GM21447 (cell line): ENCODE measurements around the gene SGSH.
"Not testable (repeated sequence)": the region's sequence is repeated elsewhere in the genome, so short reads cannot be mapped to it uniquely, and the experiment has no call there.

Experiments used
- ATAC-seq: cut with Tn5 transposase; IDR thresholded peaks from one replicate; pipeline ENCODE4 v1.9.1; 2021; ENCODE audit not compliant: unreplicated experiment

Gene SGSH

GRCh38 chr17:80212511-80212910 lies 7.6 kb downstream of the SGSH start:
- no peak for ATAC-seq

GRCh38 chr17:80212109-80212508 lies 8.0 kb downstream of the SGSH start:
- no peak for ATAC-seq

GRCh38 chr17:80210348-80211108 lies 9.6 kb downstream of the SGSH start:
- no peak for ATAC-seq

DNA sequence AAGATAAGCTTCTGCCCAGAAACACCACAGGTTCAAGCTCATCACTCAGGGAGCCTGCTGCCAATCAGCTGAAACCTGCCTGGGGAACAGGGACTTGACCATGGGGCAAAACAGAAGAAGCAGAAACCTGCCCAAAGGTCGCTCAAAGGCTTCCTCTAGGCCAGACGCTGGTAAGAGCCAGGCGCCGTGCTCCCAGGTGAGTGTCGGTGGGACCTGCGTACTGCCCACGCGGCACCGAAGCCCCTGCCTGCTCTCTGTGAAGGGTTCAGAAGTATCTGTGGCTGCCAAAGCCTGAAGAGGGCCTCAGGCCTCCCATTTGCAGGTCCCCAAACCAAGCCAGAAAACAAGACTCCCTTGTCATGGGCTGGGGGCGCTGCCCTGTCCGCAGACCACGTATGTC lies 10.4 kb downstream of the SGSH start:
- no peak for ATAC-seq

GRCh38 chr17:80208050-80208449 lies 12.1 kb downstream of the SGSH start:
- ATAC-seq: no peak

DNA sequence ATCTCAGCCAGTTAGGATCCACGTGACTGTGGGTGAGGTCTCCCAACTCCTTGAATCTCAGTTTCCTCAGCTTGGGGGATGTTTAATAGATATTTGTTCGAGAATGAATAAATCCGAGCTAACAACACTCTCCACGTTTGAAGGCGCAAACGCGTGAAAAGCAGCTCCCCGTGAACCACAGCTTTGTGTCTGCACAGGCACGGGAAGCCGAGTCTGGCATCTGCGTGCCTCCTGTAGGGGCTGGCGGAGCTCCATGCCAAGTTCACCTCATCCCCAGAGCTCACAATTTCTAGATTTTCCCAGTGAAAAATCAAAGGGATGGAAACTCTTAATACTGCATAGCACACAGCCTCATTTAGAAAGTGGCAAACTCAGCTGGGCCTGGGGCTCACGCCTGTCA lies 14.3 kb downstream of the SGSH start:
- ATAC-seq: no peak

DNA sequence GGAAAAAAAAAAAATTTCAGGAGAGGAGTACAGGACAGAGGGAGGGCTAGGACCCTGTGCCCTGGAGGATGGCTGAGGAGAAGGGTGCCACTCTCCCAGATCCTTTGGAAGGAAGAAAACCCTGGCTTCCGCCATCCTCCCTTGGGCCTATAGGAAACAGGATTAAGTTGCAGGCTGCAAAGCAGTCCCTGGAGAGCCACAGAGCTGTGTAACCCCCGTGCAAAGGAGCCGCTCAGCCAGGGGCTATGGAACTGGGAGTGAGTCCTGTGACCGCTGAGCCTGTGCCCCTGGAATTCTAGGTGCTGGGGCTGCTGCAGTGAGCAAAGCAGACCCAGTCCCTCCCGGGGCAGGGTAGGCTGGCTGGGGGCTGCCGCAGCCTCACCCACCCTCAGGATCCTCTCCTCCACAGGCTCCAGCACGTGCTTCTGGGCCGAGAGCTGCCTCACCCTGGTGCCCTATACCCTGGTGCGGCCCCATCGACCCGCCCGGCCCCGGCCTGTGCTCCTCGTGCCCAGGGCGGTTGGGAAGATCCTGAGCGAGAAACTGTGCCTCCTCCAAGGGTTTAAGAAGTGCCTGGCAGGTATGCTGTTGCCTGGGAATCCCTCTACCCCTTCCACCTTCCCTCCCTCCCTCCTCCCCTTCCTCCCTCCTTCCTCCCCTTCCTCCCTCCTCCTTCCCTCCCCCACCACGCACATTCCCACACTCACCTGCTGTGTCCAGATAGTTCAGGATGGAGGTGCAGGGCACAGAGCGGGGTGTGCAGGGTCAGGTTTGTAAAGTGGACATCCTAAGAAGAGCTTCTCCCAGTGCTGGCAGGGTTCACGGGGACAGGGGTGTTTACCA lies 15.3 kb downstream of the SGSH start:
- ATAC-seq: no peak

DNA sequence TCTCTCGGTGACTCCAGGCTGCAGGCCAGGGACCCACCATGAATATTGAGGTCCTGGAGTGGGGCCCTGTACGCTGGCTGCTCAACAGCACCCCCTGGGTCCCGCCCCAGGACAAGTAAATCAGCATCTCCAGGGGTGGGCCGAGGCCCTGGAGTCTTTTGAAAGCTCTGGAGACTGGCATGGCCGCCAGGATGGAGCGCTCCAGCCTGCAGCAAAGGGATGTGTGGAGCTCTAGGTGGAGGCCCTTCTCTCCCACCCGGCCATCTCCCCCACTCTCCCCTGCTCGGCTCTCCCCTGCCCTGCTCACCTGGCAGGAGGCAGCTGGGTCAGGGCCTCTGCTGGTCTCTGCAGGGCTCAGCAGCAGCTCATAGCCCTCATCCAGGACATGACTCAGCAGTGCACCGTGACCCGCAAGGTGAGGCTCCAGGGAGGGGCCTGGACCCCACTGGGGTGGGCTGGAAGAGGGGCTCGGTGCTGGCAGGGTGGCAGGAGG lies 16.6 kb downstream of the SGSH start:
- ATAC-seq: no peak

DNA sequence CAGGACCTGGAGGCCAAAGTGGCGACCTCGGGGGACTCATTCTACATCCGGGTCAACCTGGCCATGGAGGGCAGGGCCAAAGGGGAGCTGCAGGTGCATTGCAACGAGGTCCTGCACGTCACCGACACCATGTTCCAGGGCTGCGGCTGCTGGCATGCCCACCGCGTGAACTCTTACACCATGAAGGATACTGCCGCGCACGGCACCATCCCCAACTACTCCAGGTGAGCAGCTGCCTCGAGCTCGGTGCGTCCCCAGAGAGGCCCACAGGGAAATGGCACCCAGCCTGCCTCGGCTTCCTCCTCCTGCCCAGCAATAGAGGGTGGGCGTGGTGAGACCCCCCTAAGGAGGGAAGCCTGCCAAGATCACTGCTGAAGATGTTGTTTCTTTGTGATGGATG lies 17.9 kb downstream of the SGSH start:
- no peak for ATAC-seq

DNA sequence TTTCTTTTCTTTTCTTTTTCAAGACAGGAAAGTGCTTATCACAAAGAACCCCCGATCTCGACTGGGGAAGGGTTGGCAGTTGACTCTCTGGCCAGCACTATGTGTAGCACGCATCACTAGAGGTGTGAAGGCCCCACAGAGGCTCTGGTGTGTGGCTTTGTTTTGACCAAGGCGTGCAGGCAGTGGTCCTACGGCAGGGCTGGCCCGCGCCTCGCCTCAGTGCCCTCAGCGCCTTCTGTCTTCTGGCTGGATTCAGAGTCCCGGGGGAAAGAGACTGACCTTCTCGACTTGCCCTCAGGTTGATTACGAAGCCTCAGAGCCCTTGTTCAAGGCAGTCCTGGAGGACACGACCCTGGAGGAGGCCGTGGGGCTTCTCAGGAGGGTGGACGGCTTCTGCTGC lies 18.7 kb downstream of the SGSH start:
- ATAC-seq: no peak

- not testable (repeated sequence) for ATAC-seq
Measured at GRCh38 chr17:80199295-80199694, 20.8 kb downstream of the SGSH start.

DNA sequence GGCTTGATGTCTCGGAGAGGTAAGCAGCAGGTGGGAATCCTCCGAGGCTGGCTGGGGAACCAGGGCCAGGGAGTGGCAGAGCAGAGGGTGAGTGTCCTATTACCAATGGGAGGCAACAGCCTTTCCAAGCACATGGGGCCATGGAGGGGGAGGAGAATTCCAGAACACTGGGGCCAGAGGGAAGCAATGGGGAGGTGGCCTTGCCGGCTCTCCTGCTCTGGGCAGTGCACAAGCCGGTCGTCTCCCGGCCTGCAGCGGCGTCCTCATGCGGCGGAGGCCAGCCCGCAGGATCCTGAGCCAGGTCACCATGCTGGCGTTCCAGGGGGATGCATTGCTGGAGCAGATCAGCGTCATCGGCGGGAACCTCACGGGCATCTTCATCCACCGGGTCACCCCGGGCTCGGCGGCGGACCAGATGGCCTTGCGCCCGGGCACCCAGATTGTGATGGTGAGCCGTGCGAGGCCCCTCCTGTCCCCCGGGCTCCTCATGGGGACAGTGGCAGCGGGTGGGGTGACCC lies 21.9 kb downstream of the SGSH start:
- no peak for ATAC-seq

DNA sequence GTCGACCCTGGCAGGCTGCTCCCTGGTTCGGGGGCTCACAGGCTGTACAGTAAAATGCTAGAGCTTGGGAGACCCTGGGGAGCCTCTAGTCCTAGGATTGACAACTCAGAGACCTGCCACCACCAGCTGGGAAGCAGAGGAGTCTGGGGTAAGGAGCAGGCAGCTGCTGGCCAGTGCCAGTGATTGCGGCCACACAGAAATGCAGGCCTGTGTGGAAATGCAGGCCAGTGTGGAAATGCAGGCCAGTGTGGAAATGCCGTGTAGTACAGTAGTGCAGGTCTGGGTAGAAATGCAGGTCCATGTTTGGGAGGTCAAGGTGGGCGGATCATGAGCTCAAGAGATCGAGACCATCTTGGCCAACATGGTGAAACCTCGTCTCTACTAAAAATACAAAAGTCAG lies 23.5 kb downstream of the SGSH start:
- ATAC-seq: no peak

- ATAC-seq: no peak
Measured at GRCh38 chr17:80195671-80196529, 24.2 kb downstream of the SGSH start.

- no peak for ATAC-seq
Measured at GRCh38 chr17:80195141-80195540, 25.0 kb downstream of the SGSH start.

- no peak for ATAC-seq
Measured at GRCh38 chr17:80191865-80192661, 28.1 kb downstream of the SGSH start.

- ATAC-seq: no peak
Measured at GRCh38 chr17:80191192-80191591, 28.9 kb downstream of the SGSH start.

DNA sequence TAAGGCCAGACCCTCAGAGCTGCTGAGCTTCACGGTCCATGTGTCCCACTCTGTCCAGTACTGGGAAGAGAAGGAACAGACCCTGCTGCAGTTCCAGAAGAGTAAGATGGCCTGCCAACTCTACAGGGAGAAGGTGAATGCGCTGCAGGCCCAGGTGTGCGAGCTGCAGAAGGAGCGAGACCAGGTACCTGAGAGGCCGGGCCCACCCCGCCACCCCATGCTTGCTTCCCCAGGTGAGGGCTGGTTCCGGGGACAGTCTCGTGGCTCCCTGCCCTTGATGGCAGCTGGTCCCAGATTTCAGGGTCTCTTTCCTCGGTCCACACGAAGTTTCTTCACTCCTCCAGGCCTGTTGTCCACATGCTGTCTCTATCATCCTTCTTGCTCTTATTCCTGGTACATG lies 29.4 kb downstream of the SGSH start:
- no peak for ATAC-seq

DNA sequence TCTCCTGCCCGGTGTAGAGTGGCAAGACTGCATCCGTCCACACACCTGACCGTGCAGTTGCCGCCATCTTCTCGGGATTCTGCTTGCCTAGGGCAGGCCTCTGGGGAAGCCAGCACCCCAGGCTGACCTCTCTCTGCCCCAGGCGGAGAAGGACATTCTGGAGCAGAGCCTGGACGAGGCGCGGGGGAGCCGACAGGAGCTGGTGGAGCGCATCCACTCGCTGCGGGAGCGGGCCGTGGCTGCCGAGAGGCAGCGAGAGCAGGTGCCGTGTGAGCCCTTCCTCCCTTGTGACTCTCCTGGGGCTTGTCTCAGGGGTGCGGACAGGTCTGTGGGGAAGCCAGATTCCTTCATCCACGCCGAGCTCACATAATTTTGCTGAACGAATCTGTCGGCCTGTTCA lies 30.5 kb downstream of the SGSH start:
- no peak for ATAC-seq

GRCh38 chr17:80187515-80187941 lies 32.6 kb downstream of the SGSH start:
- no peak for ATAC-seq
